Hepatocyte (in vitro differentiated cells): ENCODE measurements around the gene DSCAML1. TPM values are rescaled to one million over a fixed set of nuclear protein-coding genes. Genes with fewer than 3 reads are reported as not detected.
A peak's percentile ranks its signal among the peaks of the same experiment; 100 is the strongest.

Experiments used
- DNase-seq: peaks from one replicate; pipeline ENCODE4 v3.0.0-alpha.2; 2016; ENCODE audit warnings: low spot score
- H2AFZ ChIP-seq: fragments of 200-600 bp; sonication (generic); 2 replicates; pipeline ENCODE4 v1.6.0; 2016; ENCODE audit warnings: antibody characterized with exemption, mild to moderate bottlenecking
- H3K27ac ChIP-seq: fragments of 200-600 bp; sonication (generic); 2 replicates; pipeline ENCODE4 v1.5.1; 2016; ENCODE audit warnings: mild to moderate bottlenecking
- H3K27me3 ChIP-seq: fragments of 200-600 bp; sonication (generic); 2 replicates; pipeline ENCODE4 v1.6.1; 2016
- H3K36me3 ChIP-seq: fragments of 200-600 bp; sonication (generic); replicated peaks from 2 replicates; pipeline ENCODE4 v1.5.1; 2016; ENCODE audit warnings: low read depth; ENCODE audit not compliant: insufficient read depth
- H3K4me1 ChIP-seq: fragments of 200-600 bp; sonication (generic); 2 replicates; pipeline ENCODE4 v1.5.1; 2016; ENCODE audit warnings: mild to moderate bottlenecking, moderate library complexity; ENCODE audit not compliant: insufficient read depth
- H3K4me2 ChIP-seq: fragments of 200-600 bp; sonication (generic); 2 replicates; pipeline ENCODE4 v1.6.0; 2016
- H3K4me3 ChIP-seq: fragments of 200-600 bp; sonication (generic); 2 replicates; pipeline ENCODE4 v1.5.1; 2016; ENCODE audit warnings: mild to moderate bottlenecking
- H3K79me2 ChIP-seq: fragments of 200-600 bp; sonication (generic); 2 replicates; pipeline ENCODE4 v1.6.0; 2017; ENCODE audit warnings: mild to moderate bottlenecking
- H3K9me2 ChIP-seq: fragments of 200-600 bp; sonication (generic); replicated peaks from 2 replicates; pipeline ENCODE4 v1.6.0; 2017; ENCODE audit warnings: mild to moderate bottlenecking; ENCODE audit not compliant: insufficient read depth
- H3K9me3 ChIP-seq: fragments of 200-600 bp; sonication (generic); 2 replicates; pipeline ENCODE4 v1.5.1; 2016; ENCODE audit warnings: low read depth, mild to moderate bottlenecking
- H4K20me1 ChIP-seq: fragments of 200-600 bp; sonication (generic); 2 replicates; pipeline ENCODE4 v1.6.0; 2016; ENCODE audit warnings: mild to moderate bottlenecking; ENCODE audit not compliant: insufficient read depth, poor library complexity, severe bottlenecking
- EZH2 ChIP-seq: fragments of 200-600 bp; sonication (generic); IDR thresholded peaks from 2 replicates; pipeline ENCODE4 v1.6.1; 2016; ENCODE audit warnings: antibody characterized with exemption, mild to moderate bottlenecking, borderline replicate concordance
- EZH2phosphoT487 ChIP-seq: fragments of 200-600 bp; sonication (generic); IDR thresholded peaks from one replicate; pipeline ENCODE4 v1.6.1; 2018; ENCODE audit warnings: antibody characterized with exemption, mild to moderate bottlenecking, low read depth, moderate library complexity; ENCODE audit not compliant: unreplicated experiment, severe bottlenecking
- WGBS: methylation state at CpG from one replicate; pipeline ENCODE4 v1.1.6; 2016; ENCODE audit warnings: low lambda C conversion rate; ENCODE audit errors: missing lambda C conversion rate; 5-methylcytosine and 5-hydroxymethylcytosine counted together
- polyA plus RNA-seq: library from polyadenylated mRNA; unstranded; fragments of >200 nt; fragmentation: Nextera tagmentation; extraction: Ambion mirVana; gene quantifications from 2 replicates; pipeline ENCODE4 v1.2.1, GENCODE V29; 2016
- total RNA-seq: library from RNA; depleted of rRNA; stranded (reverse); fragments of >200 nt; gene quantifications from 2 replicates; pipeline ENCODE4 v1.2.3, GENCODE V29; 2014
- TF ChIP-seq, protein P1 (sequence below): fragments of 200-600 bp; sonication (generic); IDR thresholded peaks from 2 replicates; pipeline ENCODE4 v1.5.1; 2016; ENCODE audit warnings: antibody characterized with exemption, mild to moderate bottlenecking; ENCODE audit not compliant: poor library complexity

The DSCAML1 gene
- total and polyA plus RNA-seq, 2 experiments from 2014 or later = 0.46 to 2.6 TPM

DNA sequence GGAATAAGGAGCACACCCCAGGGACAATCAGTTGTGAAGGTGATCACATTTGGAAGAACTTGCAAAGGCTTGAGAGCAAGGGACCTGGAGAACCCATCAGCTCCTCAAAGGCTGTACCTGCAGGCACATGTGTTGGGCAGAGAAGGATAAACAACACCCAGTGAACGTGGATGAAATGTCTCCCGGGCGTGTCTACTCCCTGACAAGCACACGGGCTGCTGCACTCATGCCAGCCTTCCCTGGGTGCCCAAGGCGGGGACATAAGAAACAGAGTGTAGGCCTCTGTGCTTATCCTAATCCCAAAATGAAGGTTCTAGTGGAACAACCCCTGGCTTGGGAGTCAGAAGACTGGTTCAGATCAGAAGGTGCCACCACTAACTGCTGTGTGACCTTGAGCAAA is 46.7 kb downstream of the DSCAML1 start:
- no peaks in the 10 kb centered on the region for H3K9me2 ChIP-seq
- no peak overlapping the region for H2AFZ ChIP-seq
- no peaks in the 10 kb centered on the region for H3K36me3 ChIP-seq
- TF ChIP-seq, protein P1, sequence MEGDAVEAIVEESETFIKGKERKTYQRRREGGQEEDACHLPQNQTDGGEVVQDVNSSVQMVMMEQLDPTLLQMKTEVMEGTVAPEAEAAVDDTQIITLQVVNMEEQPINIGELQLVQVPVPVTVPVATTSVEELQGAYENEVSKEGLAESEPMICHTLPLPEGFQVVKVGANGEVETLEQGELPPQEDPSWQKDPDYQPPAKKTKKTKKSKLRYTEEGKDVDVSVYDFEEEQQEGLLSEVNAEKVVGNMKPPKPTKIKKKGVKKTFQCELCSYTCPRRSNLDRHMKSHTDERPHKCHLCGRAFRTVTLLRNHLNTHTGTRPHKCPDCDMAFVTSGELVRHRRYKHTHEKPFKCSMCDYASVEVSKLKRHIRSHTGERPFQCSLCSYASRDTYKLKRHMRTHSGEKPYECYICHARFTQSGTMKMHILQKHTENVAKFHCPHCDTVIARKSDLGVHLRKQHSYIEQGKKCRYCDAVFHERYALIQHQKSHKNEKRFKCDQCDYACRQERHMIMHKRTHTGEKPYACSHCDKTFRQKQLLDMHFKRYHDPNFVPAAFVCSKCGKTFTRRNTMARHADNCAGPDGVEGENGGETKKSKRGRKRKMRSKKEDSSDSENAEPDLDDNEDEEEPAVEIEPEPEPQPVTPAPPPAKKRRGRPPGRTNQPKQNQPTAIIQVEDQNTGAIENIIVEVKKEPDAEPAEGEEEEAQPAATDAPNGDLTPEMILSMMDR = no peak
- TF ChIP-seq EZH2phosphoT487 = no peak
- TF ChIP-seq EZH2 = no peak
- H3K4me3 ChIP-seq = no peak overlapping the region
- 85% methylated on average over 5 of the region's 5 CpGs for WGBS
- no peak overlapping the region for H3K4me2 ChIP-seq
- no peak overlapping the region for H3K27ac ChIP-seq
- H3K27me3 ChIP-seq = peaks cover under 1% of the 10 kb centered on the region
- no peaks in the 10 kb centered on the region for H3K9me3 ChIP-seq
- H3K79me2 ChIP-seq = no peaks in the 10 kb centered on the region
- DNase-seq = no peak
- H3K4me1 ChIP-seq = peaks cover 3% of the 10 kb centered on the region
- H4K20me1 ChIP-seq = no peaks in the 10 kb centered on the region

DNA sequence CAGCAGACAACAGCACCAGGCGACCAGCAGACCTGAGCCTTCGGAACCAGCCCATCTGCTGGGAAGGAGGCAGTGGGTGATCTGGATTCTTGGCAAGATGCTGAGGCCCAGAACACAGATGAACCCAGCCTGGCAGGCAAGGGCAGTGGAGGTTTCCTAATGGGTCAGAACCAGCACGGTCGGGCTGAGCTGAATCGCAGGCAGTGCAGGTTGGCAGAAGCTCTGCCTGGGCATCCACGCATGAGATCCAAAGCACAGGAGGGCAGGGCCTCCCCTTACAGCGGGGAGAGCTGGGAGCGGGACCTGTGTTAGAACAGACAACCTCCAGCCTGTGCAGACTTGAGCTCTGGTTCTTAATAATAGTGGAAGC is 47.5 kb downstream of the DSCAML1 start:
- no peak overlapping the region for H3K27ac ChIP-seq
- H3K4me2 ChIP-seq = no peak overlapping the region
- H3K27me3 ChIP-seq = no peaks in the 10 kb centered on the region
- H3K9me2 ChIP-seq = no peaks in the 10 kb centered on the region
- peaks cover 3% of the 10 kb centered on the region for H3K4me1 ChIP-seq
- TF ChIP-seq EZH2 = no peak
- no peak for TF ChIP-seq EZH2phosphoT487
- TF ChIP-seq, protein P1 = no peak
- no peak overlapping the region for H3K4me3 ChIP-seq
- no peaks in the 10 kb centered on the region for H4K20me1 ChIP-seq
- no peak for DNase-seq
- H3K79me2 ChIP-seq = no peaks in the 10 kb centered on the region
- WGBS = 82% methylated on average over 8 of the region's 8 CpGs
- no peak overlapping the region for H2AFZ ChIP-seq
- no peaks in the 10 kb centered on the region for H3K36me3 ChIP-seq
- no peaks in the 10 kb centered on the region for H3K9me3 ChIP-seq

DNA sequence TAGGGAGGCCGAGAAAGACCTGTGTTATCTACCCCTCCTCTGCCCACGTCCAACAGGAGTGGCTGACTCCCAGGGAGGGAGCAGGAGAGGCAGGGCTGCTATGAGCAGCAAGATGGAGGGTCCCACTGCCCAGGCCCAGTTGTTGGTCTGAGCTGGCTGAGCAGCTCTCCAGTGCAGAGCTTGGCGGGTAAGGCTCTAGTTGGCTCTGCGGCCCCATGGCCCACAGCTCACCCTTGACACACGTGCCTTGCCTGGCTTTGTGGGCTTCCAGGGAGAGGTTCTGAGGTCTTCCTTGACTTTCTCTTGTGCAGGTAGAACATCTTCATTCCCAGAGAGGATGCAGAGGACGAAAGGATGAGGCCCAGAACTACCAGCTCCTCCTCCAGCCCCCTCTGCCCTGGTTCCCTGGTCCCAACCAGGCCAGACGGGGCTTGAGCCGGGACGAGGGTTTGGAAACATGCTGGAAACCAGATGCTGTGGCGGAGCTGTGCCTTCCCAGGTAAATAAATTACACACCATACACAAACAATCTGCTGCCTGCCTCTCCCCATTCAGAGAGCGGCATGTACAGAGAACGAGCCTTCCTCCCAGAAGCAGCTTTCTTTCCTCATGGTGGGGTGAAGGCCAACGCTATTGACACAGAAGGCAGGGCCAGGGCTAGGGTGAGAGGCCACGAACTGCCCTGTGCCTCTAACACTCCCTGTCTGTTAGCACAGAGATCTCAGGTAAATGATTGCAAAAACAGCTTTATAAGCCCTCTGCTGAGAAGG is 48.1 kb downstream of the DSCAML1 start:
- DNase-seq = peak; percentile 17
- H3K4me1 ChIP-seq = peaks cover 3% of the 10 kb centered on the region
- H3K27me3 ChIP-seq = no peaks in the 10 kb centered on the region
- no peaks in the 10 kb centered on the region for H4K20me1 ChIP-seq
- no peak overlapping the region for H2AFZ ChIP-seq
- no peaks in the 10 kb centered on the region for H3K9me3 ChIP-seq
- H3K4me3 ChIP-seq = no peak overlapping the region
- no peaks in the 10 kb centered on the region for H3K79me2 ChIP-seq
- no peaks in the 10 kb centered on the region for H3K36me3 ChIP-seq
- H3K9me2 ChIP-seq = no peaks in the 10 kb centered on the region
- TF ChIP-seq, protein P1 = no peak
- TF ChIP-seq EZH2 (no peak), EZH2phosphoT487 (no peak)
- H3K27ac ChIP-seq = no peak overlapping the region
- WGBS = 63% methylated on average over 14 of the region's 14 CpGs
- no peak overlapping the region for H3K4me2 ChIP-seq
